Suprapubic skin (tissue), 4 donors: Measurements from ENCODE around the gene KLHL29.

Source experiments
- EP300 ChIP-seq: sonication (generic); formaldehyde crosslinking; IDR thresholded peaks from one replicate; pipeline ENCODE4 v1.6.1; 2017; ENCODE audit warnings: antibody characterized with exemption
- POLR2A ChIP-seq, 2 donors: fragments of 450-650 bp; IDR thresholded peaks; one replicate each; pipeline ENCODE4 v1.6.1; 2017; ENCODE audit warnings: antibody characterized with exemption in 2 of 2, mild to moderate bottlenecking in 2 of 2, moderate library complexity in 2 of 2
- POLR2AphosphoS5 ChIP-seq, 3 donors: sonication (generic); formaldehyde crosslinking; IDR thresholded peaks; one replicate each; pipeline ENCODE4 v1.6.1; 2017; ENCODE audit warnings: antibody characterized with exemption in 3 of 3
- TF ChIP-seq, protein P1 (sequence below), 2 donors: fragments of 200-600 bp in 1 of 2; fragments of 450-650 bp in 1 of 2; sonication (generic) in 1 of 2; IDR thresholded peaks; one replicate each; pipeline ENCODE4 v1.5.1; 2016 to 2019; ENCODE audit warnings: antibody characterized with exemption in 2 of 2, mild to moderate bottlenecking in 1 of 2, moderate library complexity in 1 of 2

DNA sequence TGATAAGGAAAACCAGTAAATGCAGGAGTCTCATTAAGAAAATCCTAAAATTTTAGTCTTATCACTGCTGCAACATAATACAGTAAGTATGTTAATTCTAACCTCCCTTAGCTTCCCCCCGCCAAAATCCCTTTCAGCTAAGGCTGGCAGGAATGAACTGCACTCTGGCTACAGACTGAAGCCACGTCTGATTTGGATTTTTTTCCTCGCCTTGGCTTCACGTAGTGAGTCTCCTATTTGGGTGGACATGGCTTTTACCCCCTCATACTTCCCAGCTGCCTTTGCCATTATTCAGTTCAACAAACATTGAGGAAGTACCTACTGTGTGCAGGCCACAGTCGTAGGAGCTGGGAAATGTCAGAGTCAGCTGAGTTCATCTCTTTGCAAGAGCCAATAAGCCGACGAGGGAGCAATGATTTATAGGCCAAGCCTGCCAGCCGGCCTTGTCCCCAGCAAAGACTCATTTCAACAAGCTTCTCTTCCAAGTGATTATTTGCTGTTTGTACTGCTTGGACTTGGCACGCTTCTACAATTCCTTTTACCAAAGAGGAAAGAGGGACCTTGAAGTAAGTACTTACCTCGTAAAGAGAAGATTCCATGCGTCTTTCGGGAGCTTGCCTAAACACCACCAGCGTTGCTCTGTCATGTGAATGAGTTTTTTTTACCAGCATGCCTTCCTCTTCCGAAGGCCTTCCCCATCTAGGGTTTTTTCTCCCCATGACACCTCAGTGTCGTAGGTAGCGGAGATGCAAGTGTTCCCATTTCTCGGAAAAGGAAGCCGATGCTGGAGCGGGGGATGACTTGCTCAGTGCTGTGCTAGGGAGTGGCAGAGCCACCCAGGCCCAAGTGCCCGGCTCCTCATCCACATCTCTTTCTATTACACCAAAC, 138.6 kb downstream of the KLHL29 start:
- TF ChIP-seq, protein P1, sequence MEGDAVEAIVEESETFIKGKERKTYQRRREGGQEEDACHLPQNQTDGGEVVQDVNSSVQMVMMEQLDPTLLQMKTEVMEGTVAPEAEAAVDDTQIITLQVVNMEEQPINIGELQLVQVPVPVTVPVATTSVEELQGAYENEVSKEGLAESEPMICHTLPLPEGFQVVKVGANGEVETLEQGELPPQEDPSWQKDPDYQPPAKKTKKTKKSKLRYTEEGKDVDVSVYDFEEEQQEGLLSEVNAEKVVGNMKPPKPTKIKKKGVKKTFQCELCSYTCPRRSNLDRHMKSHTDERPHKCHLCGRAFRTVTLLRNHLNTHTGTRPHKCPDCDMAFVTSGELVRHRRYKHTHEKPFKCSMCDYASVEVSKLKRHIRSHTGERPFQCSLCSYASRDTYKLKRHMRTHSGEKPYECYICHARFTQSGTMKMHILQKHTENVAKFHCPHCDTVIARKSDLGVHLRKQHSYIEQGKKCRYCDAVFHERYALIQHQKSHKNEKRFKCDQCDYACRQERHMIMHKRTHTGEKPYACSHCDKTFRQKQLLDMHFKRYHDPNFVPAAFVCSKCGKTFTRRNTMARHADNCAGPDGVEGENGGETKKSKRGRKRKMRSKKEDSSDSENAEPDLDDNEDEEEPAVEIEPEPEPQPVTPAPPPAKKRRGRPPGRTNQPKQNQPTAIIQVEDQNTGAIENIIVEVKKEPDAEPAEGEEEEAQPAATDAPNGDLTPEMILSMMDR (IDR thresholded peaks at IDR 0.05), result no peak
- TF ChIP-seq POLR2A (IDR thresholded peaks at IDR 0.05) (no peak), POLR2AphosphoS5 (IDR thresholded peaks at IDR 0.05) (no peak), EP300 (peak; percentile 73)
